GM10847 (cell line): Measurements from ENCODE around the gene KY.

Source experiments
- POLR2A ChIP-seq: IDR thresholded peaks from 2 replicates; pipeline ENCODE4 v1.6.1; 2011; ENCODE audit not compliant: insufficient read length; ENCODE audit errors: extremely low read depth

Gene KY

GRCh38 chr3:134642445-134643149 lies 8.2 kb downstream of the KY start:
- no peak for TF ChIP-seq POLR2A

GRCh38 chr3:134641671-134642300 lies 9.0 kb downstream of the KY start:
- no peak for TF ChIP-seq POLR2A

- no peak for TF ChIP-seq POLR2A
Measured at GRCh38 chr3:134640872-134641470, 9.9 kb downstream of the KY start.

DNA sequence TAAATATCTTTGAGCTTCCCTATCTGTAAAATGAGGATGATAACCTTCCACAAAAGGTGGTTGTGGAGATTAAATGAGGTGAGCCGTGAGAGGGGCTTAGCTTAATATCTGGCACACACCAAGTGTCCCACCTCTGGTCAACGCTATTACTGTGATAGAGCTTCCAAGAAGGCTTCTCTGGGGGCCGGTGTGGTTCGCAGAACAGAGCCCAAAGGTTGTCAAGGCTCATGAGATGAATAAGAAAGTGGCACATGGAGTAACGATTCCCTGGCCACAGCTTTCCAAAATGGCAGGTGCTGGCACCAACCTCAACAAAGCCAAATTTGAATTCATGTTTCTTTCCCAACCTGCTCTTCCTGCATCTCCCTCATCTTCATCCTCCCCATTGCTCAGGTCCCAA lies 10.4 kb downstream of the KY start:
- no peak for TF ChIP-seq POLR2A

DNA sequence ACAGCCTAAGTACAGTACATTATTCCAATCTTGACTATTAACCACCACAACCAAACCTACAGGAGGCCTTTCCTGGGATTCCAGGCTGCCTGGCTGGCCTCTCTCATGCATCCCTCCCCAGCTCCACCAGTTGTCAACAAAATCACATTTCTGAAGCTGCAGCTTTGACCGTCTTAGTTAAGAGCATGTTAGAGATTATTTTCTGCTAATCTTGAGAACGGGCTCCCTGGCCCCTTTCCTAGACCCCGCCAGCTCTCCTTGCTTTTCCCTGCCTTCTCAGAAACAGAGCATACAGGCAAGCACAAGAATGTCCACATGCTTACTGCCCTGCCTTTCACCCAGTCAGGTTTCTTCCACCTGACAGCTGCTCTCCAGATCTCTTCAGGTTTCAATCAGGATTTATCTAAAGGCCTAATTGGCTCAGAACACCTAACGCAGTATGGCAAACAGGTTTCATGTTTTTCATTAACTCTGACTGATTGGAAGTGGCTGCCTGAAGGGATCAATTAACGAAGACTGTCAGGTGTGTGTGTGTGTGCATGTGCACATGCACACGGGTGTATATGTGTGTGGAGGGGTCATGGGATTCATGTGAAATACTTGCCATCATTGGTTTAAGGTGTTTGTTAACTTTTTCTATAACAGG lies 12.3 kb downstream of the KY start:
- TF ChIP-seq POLR2A = no peak

DNA sequence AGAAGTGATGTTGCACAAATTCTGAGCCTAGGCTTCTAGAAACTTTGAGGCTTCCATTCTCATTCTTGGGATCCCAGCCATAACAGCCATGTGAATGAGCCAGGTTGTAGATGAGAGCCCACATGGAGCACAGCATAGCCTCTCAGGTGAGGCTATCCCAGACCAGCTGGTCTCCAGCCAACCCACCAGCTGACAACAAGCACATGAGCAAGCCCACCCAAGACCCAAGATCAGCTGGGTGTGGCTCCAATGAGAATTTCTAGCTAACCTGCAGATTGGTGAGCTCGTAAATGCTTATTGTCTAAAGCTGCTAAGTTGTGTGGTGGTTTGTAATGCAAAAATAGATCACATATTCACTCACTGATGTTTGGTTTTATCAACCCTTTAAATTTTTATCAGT lies 14.4 kb downstream of the KY start:
- TF ChIP-seq POLR2A = no peak

DNA sequence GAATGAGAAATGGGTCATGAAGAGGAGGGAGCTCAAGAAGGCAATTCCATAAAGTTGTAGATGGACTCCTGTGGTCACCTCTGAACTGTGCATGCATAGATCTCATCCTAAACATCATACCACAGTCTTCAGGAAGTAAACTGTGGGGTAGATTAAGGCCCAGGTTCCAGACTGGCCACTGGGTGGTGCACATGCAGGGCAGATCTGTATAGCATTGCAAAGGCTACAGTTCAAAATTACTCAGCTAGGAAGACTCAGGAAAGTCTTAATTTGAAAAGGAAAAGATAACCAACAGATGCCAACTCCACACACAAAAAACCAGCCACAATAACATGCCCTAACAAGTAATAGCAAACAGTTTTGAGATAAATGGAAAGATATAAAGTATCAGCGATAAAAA lies 20.3 kb downstream of the KY start:
- no peak for TF ChIP-seq POLR2A

DNA sequence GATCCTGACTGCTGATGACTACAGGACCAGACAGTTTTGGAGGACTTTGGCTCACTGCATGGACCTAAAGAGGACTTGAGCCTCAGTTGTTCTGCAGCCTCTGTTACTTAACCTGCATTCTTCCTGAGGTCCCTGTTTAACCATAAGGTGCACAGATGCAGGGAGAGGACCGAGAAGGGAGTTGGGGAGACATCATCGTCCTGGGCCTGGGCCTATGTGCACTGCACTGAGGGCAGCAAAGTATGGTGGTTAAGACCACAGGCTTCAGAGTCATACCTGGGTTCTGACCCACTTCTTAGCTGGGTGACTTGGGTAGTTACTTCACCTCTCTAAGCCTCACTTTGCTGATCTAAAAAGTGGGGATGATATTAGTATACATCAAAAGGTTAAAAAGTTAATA lies 21.9 kb downstream of the KY start:
- no peak for TF ChIP-seq POLR2A

DNA sequence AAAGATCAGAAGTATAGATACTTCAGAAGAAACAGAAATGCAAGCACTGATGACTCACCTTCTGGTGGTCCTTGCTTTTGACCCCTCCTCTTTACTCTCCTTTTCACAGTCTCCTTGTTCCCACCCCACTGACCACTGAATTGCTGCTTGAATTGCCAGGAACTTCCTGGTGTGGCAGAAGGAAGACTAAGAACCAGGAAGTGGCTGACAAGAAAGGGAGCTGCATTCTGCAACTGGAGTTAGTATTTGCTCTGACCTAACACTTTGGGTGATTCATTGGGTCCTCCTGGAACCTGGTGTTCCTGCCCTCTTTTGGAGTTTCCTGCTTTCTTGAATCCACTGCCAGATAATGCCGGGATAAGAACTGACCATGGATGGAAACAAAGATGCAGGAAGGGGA lies 23.0 kb downstream of the KY start:
- TF ChIP-seq POLR2A = no peak

DNA sequence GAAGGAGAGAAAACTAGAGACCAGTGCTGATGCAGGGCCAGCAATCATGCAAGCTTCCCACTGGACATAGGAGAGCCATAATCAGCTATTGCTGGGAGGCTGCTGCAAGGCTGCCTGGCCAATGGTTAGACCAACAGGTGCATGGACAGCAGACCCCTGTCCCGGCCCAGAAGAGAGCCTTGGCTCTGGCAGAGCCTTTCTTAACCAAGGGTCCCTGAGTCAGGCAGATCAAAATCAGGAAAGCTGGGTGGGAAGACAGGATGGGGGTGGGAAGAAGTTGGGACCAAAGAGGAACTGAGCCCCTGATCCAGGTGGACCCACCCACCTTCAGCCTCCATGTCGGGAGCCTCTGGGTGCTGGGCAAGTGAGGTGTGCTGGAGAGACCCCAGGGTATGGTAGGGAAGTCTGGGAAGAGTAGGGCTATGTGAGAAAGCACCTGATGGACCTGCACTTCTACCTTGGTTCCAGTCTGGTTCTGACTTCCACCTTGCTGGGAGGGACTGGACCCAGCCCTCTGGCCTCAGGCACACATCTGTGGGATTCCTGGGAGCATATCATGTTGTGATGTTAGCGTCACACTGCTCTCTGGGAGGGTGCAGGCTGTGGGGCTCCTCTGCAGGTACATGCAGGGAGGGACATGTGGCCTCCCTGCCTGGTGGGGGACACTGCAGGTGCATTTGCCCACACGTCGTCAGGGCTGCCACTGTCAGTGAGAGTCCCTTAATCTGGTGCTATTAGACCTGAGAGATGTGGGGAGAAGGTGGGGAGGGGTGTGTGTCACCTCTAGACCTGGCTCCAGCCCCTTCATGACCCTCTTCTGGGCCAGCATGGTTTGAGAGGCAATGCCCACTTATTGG lies 24.7 kb downstream of the KY start:
- TF ChIP-seq POLR2A = no peak

DNA sequence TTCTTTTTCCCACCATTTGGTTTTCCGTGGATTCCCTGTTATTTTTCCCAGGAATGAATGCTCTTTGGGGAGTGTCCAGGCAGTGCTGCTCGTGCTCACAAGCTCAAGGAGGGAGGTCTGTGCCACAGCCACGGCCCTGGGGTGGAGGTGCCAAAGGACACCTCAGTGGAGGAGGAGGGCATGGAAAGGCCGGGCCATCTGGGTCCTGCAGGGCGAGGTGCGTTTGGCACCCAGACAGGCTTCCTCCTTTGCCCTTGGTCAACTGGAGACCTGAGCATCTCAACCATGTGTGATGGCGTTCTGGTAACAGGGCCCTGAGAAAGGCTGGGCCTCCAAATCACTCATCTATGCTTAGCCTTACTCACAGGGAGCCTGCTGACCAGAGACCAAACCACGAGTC lies 25.4 kb downstream of the KY start:
- TF ChIP-seq POLR2A = no peak

GRCh38 chr3:134624537-134625287 lies 26.1 kb downstream of the KY start:
- TF ChIP-seq POLR2A = no peak

- no peak for TF ChIP-seq POLR2A
Measured at GRCh38 chr3:134623615-134624245, 27.1 kb downstream of the KY start.

DNA sequence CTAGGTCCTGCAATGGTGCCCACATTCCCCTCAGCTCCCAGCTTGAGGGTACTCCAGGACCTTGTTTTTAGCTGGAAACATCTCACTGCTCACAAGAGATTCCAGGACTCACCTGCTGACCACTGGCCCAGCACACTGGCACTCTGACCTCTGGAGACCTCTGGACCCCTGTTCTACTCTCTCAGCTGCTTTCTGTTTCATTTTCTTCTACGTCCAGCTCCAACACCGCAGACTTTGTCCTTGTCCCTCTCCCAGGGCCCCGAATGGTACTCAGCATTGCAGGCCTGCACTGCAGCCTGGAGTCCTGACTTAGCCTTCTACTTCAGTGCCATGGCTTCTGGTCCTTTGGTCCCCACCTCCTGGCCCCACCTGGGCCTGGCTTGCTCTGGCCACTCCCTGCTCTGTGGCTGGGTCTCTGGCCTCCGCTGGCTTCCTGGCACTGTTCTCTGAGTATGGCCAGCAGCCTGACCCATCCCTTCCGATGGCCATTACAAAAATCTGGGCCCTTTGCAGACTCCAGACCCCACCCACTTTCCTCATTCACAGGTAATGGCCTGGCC lies 27.9 kb downstream of the KY start:
- TF ChIP-seq POLR2A = no peak

- no peak for TF ChIP-seq POLR2A
Measured at GRCh38 chr3:134621854-134622253, 29.0 kb downstream of the KY start.
